GM19035 (cell line): ENCODE measurements around the gene VSIR.

Experiments used
- ATAC-seq: cut with Tn5 transposase; IDR thresholded peaks from one replicate; pipeline ENCODE4 v1.9.1; 2021; ENCODE audit not compliant: unreplicated experiment

Gene VSIR

GRCh38 chr10:71698737-71699136 lies 74.6 kb downstream of the VSIR start:
- no peak for ATAC-seq

- no peak for ATAC-seq
Measured at GRCh38 chr10:71697938-71698709, 75.2 kb downstream of the VSIR start.
